T-helper 22 cell (primary cell): ENCODE data around the gene THOC6.

Experiments
- DNase-seq: peaks from one replicate; pipeline ENCODE4 v3.0.0-alpha.2; 2020; ENCODE audit warnings: low read depth

The THOC6 gene

GRCh38 chr16:2991566-2992261 lies 32.1 kb upstream of the THOC6 start:
- no peak for DNase-seq

- DNase-seq = no peak
Observed at GRCh38 chr16:2992383-2993081, 31.3 kb upstream of the THOC6 start.

DNA sequence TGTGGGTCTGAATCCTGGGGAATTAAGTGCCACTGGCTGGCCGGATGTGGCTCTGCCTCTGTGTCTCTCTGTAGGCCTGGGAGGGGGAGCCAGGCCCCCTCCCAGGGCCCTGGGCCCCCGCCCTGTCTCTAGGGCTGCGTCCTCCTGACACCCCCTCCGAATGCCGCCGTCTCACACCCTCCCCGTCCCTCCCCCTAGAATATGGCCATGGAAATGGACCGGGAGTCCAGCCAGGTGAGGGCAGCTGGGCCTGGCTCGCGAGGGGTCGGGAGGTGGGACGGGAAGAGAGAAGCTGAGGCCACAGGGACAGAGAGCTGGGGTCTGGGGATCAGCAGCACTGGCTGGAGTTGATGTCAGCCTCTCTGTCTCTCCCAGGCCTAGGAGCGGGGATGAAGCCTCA lies 27.5 kb upstream of the THOC6 start:
- DNase-seq = no peak

DNA sequence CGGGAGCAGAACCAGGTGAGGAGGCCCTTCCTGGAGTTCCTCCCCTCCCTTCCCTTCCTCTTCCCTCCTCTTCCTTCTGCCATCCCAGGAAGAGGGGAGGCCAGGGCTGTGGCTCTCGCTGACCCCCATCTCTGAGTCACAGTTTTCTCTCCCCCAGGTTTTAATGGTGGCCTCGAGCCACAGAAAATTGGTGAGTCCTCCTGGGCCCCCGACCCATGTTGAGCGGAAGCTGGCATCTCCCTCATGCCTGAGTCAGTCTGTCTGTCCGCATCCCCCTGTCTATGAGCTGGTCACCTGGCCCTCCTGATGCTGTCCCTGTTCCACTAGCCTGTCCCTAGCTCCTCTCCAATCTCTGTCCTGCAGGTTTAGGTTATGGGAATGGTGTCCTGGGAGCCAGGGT lies 23.9 kb upstream of the THOC6 start:
- DNase-seq = no peak

- no peak for DNase-seq
Observed at GRCh38 chr16:3000540-3000939, 23.3 kb upstream of the THOC6 start.

DNA sequence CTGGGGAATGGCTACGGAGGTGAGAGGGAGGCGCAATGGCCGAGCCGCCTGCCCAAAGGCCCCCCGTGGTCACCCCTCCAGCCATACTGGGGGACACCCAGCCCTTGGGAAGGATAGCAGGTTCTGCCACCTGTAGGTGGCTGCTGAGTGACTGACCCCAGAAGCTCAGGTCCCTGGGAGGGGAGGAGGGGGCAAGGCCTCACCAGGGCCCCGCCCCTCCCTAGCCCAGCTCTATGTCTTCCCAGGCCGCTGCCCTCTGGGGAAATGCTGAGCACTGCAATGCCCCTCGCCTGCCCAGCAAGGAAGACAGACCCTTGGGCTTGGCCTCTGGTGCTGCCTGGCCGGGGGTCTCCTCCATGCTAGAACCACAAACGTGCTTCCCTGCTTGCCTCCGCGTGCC lies 22.5 kb upstream of the THOC6 start:
- DNase-seq = no peak

DNA sequence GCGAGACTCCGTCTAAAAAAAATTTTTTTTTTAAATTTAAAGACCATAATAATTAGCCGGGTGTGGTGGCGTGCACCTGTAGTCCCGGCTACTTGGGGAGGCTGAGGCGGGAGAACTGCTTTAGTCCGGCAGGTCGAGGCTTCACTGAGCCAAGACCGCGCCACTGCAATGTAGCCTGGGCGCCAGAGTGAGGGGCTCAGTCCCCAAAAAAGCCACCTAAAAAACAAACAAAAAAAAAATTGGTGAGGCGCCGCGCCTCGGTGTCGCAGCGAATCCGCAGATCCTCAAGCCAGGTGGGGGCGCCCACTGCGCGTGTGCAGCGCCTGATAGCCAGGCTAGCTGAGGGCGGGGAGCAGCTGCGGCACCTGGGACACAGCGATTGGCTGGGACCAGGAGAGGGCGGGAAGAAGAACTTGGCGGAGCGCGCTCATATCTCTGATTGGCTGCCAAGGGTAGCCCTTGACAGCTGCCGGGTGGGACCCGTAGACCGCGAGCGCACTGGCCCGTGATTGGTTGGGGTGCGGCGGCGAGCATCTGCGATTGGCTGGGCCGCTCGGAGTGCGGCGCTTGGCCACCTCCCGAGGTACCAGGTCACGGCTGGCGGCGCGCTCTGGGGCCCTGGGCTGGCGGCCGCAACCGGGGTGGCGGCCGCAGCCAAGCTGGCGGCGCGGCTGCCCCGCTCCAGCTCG lies 20.1 kb upstream of the THOC6 start:
- DNase-seq = peak; percentile 97

DNA sequence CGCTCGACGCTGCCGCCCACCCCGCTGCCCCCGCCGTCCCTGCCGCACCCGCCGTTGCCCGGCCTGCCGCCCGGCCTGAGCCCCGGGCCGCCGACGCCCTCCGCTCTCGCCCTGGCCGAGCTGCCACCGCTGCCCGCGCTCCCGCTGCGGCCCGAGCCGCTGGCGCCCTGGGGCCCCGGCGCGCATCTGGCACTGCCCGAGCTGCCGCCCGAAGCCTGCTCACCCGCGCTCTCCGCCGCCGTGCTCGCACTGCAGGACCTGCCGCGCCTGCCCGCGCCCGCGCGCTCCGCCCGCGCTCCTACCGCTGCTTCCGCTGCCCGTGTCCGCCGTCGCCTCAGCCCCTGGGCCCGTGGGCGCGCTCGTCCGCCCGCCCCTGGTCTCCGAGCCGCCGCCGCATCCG lies 19.5 kb upstream of the THOC6 start:
- DNase-seq = no peak

- no peak for DNase-seq
Observed at GRCh38 chr16:3004781-3005284, 19.0 kb upstream of the THOC6 start.

- no peak for DNase-seq
Observed at GRCh38 chr16:3007059-3007956, 16.5 kb upstream of the THOC6 start.

DNA sequence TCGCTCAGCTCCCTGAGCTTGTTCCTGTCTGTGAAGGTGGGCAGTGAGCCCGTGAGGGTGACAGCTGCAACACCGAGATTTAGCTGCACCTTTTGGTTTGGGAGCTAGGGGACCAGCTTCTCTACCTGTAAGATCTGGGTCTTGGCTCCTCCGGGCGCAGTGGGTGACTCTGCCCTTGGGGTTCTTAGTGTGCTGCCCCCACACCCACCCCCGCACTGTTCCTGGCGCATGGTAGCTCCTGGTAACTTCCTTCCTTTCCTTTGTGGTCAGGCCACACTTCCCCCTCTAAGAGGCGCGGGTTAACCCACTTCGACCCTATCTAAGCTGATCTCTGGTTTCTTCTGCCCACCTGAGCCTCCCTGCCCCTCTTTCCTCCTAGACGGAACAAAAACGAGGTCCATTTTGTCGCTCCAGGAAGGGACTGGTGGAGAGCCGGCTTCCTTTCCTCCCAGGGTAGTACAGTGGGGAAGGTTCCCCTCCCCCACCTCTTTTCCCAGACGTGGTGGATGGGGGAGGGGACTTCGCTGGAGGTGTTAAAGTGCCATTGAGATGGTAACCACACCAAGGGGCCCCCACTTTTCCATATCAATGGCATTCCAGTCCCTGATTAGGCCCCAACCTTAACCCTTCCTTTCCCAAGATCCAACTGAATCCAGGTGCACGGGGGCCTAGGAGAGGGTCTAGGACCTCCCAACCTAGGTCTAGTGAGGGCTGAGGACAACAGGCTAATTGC lies 15.7 kb upstream of the THOC6 start:
- no peak for DNase-seq

DNA sequence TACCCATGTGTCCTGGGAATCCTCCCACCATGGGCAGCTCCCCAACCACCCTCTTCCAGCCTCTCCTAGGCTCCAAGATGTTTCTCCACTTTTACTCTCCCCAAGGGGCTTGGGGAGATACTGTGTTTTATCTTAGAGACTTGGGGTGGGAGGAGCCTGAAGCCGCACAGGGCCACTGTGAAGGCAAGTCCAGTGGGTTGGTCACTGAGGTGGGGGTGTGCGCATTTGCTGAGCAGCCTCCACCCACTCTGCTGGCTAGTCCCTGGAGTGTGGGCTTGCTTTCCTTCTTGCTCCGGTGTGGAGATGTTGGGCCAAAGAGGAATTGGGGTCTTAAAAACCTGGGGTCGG lies 15.2 kb upstream of the THOC6 start:
- no peak for DNase-seq

DNA sequence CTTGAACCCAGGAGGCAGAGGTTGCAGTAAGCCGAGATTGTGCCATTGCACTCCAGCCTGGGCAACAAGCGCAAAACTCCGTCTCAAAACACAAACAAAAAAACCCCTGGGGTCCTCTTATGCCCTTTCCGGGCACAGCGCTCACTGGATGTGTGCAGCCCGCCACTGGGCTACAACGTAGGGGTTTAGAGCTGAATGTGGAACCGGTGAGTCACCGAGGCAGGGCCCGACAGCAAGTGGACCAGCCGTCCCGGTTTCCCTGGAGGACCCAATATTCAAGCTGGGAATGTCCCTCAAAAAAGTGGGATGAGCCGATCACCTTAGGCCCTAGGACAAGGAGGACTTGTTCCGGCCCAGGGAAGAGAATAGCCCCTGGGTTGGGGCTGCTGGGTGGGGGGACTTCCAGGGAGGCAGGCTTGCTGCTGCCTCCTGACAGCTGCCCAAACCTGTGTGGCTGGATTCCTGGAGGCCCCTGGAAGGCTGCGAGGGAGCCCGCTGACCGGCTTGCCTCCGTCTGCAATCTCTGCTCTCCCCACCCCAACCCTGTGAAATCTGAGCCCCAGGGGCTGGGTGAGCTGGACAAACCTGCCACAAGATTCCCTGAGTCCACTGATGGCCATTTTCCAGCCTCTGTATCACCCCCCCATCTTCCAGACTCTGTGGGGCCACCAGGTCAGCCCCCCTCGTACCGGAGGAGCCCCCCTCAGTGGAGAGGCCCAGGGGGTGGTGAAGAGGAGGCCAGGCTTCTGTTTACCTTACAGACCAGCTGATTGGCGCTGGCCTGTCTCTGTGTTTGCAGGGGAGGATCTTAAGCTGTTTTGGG lies 14.1 kb upstream of the THOC6 start:
- no peak for DNase-seq

- no peak for DNase-seq
Observed at GRCh38 chr16:3010510-3010909, 13.3 kb upstream of the THOC6 start.

GRCh38 chr16:3012246-3012645 lies 11.6 kb upstream of the THOC6 start:
- DNase-seq = no peak

DNA sequence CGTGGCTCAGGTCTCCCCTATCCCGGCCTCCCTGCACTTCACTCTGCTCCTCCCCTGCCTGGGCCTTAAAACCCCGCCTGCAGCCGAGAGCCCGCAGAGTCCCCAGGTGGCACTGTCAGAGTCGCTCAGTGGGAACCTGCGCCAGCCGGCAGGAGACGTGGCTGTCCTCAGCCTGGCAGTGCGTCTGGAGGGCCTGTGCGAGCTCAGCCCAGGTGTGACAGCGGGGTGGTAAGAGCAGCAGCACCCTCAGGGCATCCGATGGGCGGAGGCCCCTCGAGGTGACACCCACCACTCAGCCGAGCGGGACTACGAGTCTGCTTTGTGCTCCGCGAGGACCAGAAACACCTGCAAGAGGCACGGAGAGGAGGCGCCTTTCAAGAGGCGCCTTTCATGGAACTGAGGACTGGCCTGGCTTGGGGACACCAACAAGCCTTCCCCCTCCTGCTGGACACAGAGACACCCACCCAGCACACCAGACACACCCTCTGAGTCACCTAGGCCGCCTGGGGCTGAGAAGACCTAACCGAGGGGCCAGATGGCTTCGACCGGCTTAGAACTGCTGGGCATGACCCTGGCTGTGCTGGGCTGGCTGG lies 10.9 kb upstream of the THOC6 start, which contains the start of gene CLDN9:
Gene CLDN9 (plus strand): TSS at position 96 of the 593 bp plus-strand sequence. CDS start 440 bp downstream, at position 536.
- DNase-seq = no peak

DNA sequence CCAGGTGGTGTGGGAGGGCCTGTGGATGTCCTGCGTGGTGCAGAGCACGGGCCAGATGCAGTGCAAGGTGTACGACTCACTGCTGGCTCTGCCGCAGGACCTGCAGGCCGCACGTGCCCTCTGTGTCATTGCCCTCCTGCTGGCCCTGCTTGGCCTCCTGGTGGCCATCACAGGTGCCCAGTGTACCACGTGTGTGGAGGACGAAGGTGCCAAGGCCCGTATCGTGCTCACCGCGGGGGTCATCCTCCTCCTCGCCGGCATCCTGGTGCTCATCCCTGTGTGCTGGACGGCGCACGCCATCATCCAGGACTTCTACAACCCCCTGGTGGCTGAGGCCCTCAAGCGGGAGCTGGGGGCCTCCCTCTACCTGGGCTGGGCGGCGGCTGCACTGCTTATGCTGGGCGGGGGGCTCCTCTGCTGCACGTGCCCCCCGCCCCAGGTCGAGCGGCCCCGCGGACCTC lies 10.3 kb upstream of the THOC6 start:
- DNase-seq = no peak

GRCh38 chr16:3013998-3014690 lies 9.7 kb upstream of the THOC6 start:
- DNase-seq = no peak

DNA sequence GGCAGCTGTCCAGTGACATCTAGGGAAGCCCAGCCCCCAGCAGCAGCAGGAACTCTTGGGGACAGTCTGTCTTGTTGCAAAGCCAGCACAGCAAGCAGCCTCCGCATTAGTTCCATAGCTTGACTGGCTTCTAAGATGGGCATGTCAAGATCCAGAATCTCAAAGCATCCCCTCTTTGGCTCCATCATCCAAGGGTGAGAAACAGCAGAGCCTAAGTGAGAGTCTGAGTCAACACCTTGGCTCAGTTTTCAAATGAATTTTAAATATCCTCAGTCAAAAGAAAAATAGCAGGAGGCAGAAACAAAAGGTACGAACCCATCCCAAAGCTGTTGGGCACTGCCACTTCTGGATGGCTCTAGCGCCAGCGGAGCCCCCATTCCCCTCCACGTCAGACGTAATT lies 8.9 kb upstream of the THOC6 start:
- DNase-seq = no peak
